Peyer's patch (tissue), 4 donors: ENCODE data around the gene ESYT3. TPM values are rescaled to one million over a fixed set of nuclear protein-coding genes. Genes with fewer than 3 reads are reported as not detected.

Source experiments
- DNase-seq, 3 donors: peaks; one replicate each; pipeline ENCODE4 v3.0.0-alpha.2; 2017 to 2019
- H3K27ac ChIP-seq, 4 donors: fragments of 200-600 bp; sonication (generic); one replicate each; pipeline ENCODE4 v1.5.1; 2016 to 2019
- H3K27me3 ChIP-seq, 2 donors: fragments of 200-600 bp; sonication (generic); one replicate each; pipeline ENCODE4 v1.5.1; 2019
- H3K36me3 ChIP-seq, 3 donors: fragments of 200-600 bp; sonication (generic); one replicate each; pipeline ENCODE4 v1.5.1; 2016 to 2019
- H3K4me1 ChIP-seq, 4 donors: fragments of 200-600 bp; sonication (generic); one replicate each; pipeline ENCODE4 v1.5.1; 2016 to 2019
- H3K4me3 ChIP-seq, 4 donors: fragments of 200-600 bp; sonication (generic); 1 replicate in 3 of 4; 2 replicates in 1 of 4; pipeline ENCODE4 v1.5.1; 2016 to 2019; ENCODE audit warnings: mild to moderate bottlenecking in 1 of 4
- H3K9me3 ChIP-seq, 4 donors: fragments of 200-600 bp; sonication (generic); one replicate each; pipeline ENCODE4 v1.5.1; 2016 to 2019; ENCODE audit warnings: mild to moderate bottlenecking in 1 of 4
- POLR2A ChIP-seq, 2 donors: fragments of 450-650 bp; IDR thresholded peaks; one replicate each; pipeline ENCODE4 v1.5.1; 2017; ENCODE audit warnings: antibody characterized with exemption in 2 of 2, mild to moderate bottlenecking in 2 of 2, moderate library complexity in 2 of 2
- total RNA-seq, 4 donors: library from RNA; depleted of rRNA; stranded (reverse); fragments of >200 nt; gene quantifications; one replicate each; pipeline ENCODE4 v1.1.0, GENCODE V29; 2016
- TF ChIP-seq, protein P1 (sequence below), 6 experiments: fragments of 450-650 bp in 4 of 6; fragments of 200-600 bp in 2 of 6; sonication (generic) in 1 of 6; IDR thresholded peaks; one replicate each; pipeline ENCODE4 v1.5.1; 2017 to 2019; ENCODE audit warnings: antibody characterized with exemption in 6 of 6, mild to moderate bottlenecking in 3 of 6, moderate library complexity in 1 of 6

Gene ESYT3
- total RNA-seq, 4 donors from 2014 or later, result 0.35 to 2.5 (median 1.5) TPM

DNA sequence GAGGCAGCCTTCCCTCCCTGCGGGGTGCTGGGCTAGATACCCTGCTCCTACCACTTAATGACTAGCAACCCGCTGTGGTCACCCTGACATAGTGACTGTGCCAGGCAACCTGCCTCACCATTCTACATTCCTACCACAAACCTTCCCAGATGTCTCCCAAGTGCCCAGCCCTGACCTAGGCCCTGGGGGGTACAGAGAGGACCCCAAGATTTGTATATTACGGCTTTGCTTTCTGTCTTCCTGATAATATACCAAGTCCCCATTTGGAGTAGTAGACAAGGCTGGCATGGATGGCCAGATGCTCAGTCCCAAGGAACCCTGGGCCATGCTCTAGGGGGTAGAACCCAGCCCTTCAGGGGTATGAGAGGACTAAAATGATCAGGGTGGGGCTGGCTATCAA, 31.0 kb downstream of the ESYT3 start:
- no peak overlapping the region for H3K4me3 ChIP-seq
- no peaks in the 10 kb centered on the region for H3K4me1 ChIP-seq
- H3K36me3 ChIP-seq, result no peaks in the 10 kb centered on the region
- no peaks in the 10 kb centered on the region for H3K9me3 ChIP-seq
- H3K27ac ChIP-seq, result no peak overlapping the region
- no peak for TF ChIP-seq POLR2A (IDR thresholded peaks at IDR 0.05)
- TF ChIP-seq, protein P1, sequence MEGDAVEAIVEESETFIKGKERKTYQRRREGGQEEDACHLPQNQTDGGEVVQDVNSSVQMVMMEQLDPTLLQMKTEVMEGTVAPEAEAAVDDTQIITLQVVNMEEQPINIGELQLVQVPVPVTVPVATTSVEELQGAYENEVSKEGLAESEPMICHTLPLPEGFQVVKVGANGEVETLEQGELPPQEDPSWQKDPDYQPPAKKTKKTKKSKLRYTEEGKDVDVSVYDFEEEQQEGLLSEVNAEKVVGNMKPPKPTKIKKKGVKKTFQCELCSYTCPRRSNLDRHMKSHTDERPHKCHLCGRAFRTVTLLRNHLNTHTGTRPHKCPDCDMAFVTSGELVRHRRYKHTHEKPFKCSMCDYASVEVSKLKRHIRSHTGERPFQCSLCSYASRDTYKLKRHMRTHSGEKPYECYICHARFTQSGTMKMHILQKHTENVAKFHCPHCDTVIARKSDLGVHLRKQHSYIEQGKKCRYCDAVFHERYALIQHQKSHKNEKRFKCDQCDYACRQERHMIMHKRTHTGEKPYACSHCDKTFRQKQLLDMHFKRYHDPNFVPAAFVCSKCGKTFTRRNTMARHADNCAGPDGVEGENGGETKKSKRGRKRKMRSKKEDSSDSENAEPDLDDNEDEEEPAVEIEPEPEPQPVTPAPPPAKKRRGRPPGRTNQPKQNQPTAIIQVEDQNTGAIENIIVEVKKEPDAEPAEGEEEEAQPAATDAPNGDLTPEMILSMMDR (IDR thresholded peaks at IDR 0.05), result no peak
- no peaks in the 10 kb centered on the region for H3K27me3 ChIP-seq
- no peak for DNase-seq

DNA sequence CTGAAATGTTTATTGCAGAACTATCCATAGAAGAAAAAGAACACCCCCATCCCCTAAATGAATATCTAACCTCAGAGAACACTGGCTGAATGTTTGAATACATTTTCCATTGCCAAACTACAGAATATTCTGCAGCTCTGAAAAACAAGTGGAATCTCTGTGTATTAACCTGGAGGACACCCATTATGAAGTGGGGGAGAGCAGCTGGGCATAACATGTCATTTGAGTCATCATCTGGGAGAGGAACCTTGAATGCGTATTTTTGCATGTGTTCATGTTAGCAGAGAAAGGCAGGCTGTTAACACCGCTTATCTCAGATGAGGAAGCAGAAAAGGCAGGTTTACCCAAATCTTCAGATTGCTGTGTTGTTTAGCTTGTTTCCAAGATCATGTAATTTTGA, 31.5 kb downstream of the ESYT3 start:
- H3K9me3 ChIP-seq, result no peaks in the 10 kb centered on the region
- DNase-seq, result no peak
- no peak overlapping the region for H3K27ac ChIP-seq
- H3K4me1 ChIP-seq, result no peaks in the 10 kb centered on the region
- no peak overlapping the region for H3K4me3 ChIP-seq
- no peak for TF ChIP-seq POLR2A (IDR thresholded peaks at IDR 0.05)
- TF ChIP-seq, protein P1 (IDR thresholded peaks at IDR 0.05), result no peak
- H3K27me3 ChIP-seq, result no peaks in the 10 kb centered on the region
- H3K36me3 ChIP-seq, result no peaks in the 10 kb centered on the region

DNA sequence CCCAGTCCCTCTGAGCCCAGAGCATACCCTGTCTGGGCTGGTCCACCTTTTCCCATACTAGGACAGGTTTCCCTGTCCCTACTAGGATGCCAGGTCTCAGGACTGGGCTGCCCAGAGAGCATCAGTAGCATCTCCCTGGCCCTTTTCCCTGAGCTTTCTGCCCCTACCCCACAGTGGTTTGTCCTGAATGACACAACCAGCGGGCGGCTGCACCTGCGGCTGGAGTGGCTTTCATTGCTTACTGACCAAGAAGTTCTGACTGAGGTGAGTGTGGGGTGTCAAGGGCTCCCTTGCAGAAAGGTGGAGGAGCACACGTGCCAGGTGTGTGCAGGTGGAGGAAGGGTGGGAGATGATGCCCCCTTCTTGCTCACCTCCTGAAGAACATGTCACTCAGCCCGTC, 33.5 kb downstream of the ESYT3 start:
- H3K36me3 ChIP-seq, result no peaks in the 10 kb centered on the region
- H3K9me3 ChIP-seq, result no peaks in the 10 kb centered on the region
- H3K4me1 ChIP-seq, result no peaks in the 10 kb centered on the region
- DNase-seq, result no peak
- H3K27ac ChIP-seq, result no peak overlapping the region
- H3K4me3 ChIP-seq, result no peak overlapping the region
- TF ChIP-seq, protein P1 (IDR thresholded peaks at IDR 0.05), result no peak
- no peak for TF ChIP-seq POLR2A (IDR thresholded peaks at IDR 0.05)
- no peaks in the 10 kb centered on the region for H3K27me3 ChIP-seq

DNA sequence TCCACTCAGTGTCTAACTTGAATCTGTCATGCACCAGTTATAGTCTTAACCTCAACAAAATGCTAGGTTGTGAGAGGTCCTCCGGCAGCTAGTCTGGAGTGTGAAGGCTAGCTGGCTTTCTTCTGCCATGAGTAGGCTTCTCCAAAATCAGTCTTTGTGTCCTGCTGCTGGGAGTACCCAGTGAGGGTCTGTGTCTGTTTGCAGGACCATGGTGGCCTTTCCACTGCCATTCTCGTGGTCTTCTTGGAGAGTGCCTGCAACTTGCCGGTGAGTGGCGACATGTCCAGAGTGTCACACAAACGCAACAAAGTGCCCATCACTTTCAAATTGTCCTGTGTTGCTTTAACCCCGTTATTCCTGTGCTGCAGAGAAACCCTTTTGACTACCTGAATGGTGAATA, 34.0 kb downstream of the ESYT3 start:
- Histone ChIP-seq H3K27ac (no peak overlapping the region), H3K27me3 (no peaks in the 10 kb centered on the region), H3K4me1 (no peaks in the 10 kb centered on the region), H3K4me3 (no peak overlapping the region), H3K36me3 (no peaks in the 10 kb centered on the region), H3K9me3 (no peaks in the 10 kb centered on the region)
- TF ChIP-seq, protein P1 (IDR thresholded peaks at IDR 0.05), result no peak
- DNase-seq, result no peak

DNA sequence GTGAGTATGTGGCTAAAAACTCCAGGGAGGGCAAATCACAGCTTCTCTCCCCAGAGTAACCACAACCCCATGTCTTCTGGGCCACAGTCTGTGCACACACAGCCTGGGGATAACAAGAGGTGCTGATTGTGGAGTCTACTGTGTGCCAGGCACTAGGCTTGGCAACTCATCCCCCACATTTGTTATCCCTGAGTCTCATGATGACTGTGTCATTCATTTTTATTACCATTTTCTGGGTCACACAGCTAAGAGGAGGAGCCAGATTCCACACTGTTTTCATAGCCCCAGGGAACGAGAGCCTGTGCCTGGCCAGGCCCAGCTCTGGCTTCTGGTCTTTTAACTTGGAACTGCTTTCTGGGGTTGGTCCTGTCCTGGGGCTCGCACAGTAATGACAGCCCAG, 34.5 kb downstream of the ESYT3 start:
- no peaks in the 10 kb centered on the region for H3K36me3 ChIP-seq
- TF ChIP-seq POLR2A (IDR thresholded peaks at IDR 0.05), result no peak
- TF ChIP-seq, protein P1 (IDR thresholded peaks at IDR 0.05), result no peak
- H3K4me1 ChIP-seq, result no peaks in the 10 kb centered on the region
- H3K27me3 ChIP-seq, result no peaks in the 10 kb centered on the region
- no peaks in the 10 kb centered on the region for H3K9me3 ChIP-seq
- no peak for DNase-seq
- H3K27ac ChIP-seq, result no peak overlapping the region
- H3K4me3 ChIP-seq, result no peak overlapping the region

DNA sequence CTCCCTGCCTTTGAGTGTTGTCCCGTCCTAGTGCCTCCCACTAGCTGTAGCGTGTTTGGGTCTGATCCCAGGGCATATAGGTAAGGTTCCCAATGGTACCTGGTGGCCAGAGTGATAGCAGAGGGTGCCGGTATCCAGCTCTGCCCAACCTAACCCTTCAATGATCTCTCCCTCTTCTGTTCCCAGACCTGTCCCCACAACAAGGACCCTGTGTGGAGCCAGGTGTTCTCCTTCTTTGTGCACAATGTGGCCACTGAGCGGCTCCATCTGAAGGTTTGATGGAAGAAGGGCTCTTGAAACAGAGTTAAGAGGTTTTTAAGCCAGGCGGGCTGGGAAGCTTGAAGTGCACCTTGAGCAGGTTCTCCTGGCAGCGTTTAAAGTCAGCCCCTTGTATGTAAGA, 35.5 kb downstream of the ESYT3 start:
- no peak for DNase-seq
- Histone ChIP-seq H3K9me3 (no peaks in the 10 kb centered on the region), H3K27me3 (no peaks in the 10 kb centered on the region), H3K4me3 (no peak overlapping the region), H3K36me3 (no peaks in the 10 kb centered on the region), H3K4me1 (no peaks in the 10 kb centered on the region), H3K27ac (no peak overlapping the region)
- TF ChIP-seq, protein P1 (IDR thresholded peaks at IDR 0.05), result no peak
